OCI-LY7 (cell line): Measurements from ENCODE around the gene RTN4R.
"Not testable (repeated sequence)": the region's sequence is repeated elsewhere in the genome, so short reads cannot be mapped to it uniquely, and the experiment has no call there.

ENCODE experiments used
- EZH2phosphoT487 ChIP-seq: fragments of 200-600 bp; sonication (generic); IDR thresholded peaks from 2 replicates; pipeline ENCODE4 v1.6.1; 2018; ENCODE audit warnings: low read depth, borderline replicate concordance, mild to moderate bottlenecking, mixed run types, antibody characterized with exemption, low read length, moderate library complexity, mixed read lengths
- TF ChIP-seq, protein P1 (sequence below): fragments of 200-600 bp; sonication (generic); conservative IDR thresholded peaks from 2 replicates; pipeline ENCODE4 v1.5.1; 2014; ENCODE audit warnings: mild to moderate bottlenecking, antibody characterized with exemption, low read length, moderate library complexity, mixed read lengths

DNA sequence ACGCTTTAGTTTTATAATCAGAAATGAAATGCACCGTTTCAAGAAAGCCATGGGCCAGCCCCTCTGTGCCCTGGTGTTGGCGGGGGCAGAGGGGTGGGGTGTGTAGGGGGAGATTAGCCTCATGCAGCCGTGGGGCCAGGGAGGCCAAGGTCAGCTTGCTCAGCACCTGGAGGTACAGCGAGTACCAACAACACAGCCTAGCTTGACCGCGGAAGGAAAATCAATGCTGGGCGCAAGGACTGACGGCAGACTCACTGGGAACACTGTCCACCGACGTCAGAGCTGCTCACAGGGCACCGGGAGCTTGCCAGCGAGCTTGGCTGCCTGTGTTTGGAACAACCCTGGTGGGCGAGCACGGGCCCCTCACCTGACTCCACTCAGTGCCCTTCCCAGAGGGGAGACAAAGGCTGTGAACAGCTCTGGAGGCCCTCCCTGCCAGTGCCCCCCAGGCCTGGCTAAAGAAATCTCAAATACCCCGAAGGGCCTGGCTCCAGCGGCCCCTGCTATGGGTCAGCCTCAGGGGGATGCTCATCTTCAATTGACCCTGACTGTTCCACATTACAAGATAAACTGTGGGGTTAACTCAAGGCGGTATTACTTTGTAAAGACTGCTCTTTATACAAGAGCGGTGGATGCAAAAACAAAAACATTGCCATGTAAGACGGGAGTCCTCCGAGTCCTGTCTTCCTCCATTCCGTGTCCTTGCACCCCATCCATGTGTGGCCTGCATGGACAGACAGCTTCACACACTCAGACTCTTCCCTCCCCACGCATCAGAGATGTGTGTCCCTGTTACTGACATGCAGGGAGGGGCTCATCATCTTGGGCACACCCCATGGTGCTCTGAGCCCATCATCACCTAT is 21.3 kb upstream of the RTN4R start:
- TF ChIP-seq, protein P1, sequence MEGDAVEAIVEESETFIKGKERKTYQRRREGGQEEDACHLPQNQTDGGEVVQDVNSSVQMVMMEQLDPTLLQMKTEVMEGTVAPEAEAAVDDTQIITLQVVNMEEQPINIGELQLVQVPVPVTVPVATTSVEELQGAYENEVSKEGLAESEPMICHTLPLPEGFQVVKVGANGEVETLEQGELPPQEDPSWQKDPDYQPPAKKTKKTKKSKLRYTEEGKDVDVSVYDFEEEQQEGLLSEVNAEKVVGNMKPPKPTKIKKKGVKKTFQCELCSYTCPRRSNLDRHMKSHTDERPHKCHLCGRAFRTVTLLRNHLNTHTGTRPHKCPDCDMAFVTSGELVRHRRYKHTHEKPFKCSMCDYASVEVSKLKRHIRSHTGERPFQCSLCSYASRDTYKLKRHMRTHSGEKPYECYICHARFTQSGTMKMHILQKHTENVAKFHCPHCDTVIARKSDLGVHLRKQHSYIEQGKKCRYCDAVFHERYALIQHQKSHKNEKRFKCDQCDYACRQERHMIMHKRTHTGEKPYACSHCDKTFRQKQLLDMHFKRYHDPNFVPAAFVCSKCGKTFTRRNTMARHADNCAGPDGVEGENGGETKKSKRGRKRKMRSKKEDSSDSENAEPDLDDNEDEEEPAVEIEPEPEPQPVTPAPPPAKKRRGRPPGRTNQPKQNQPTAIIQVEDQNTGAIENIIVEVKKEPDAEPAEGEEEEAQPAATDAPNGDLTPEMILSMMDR: not testable (repeated sequence)
- TF ChIP-seq EZH2phosphoT487: not testable (repeated sequence)
